HG03060 (cell line): ENCODE data around the gene ELK3.
"Not testable (repeated sequence)": the region's sequence is repeated elsewhere in the genome, so short reads cannot be mapped to it uniquely, and the experiment has no call there.

Experiments
- ATAC-seq: cut with Tn5 transposase; IDR thresholded peaks from one replicate; pipeline ENCODE4 v1.9.1; 2021; ENCODE audit warnings: low read depth, moderate number of reproducible peaks; ENCODE audit not compliant: unreplicated experiment

Gene ELK3

DNA sequence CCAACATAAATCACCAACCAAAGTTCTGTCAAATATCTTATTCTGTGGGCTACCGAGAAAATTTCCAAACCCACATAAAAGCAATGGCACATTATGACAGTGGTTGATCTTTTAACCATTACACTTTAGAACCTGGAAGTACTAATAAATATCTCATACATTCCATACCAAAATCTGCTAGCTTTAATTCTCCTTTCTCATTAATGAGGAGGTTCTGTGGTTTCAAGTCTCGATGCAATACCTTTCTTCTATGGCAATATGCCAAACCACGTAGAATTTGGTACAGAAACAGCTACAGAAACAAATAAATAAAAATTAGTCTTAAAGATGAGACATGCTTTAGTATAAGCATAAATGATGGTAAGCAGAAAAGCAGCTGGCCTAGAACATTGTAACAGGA is 100.7 kb downstream of the ELK3 start:
- ATAC-seq, result no peak

DNA sequence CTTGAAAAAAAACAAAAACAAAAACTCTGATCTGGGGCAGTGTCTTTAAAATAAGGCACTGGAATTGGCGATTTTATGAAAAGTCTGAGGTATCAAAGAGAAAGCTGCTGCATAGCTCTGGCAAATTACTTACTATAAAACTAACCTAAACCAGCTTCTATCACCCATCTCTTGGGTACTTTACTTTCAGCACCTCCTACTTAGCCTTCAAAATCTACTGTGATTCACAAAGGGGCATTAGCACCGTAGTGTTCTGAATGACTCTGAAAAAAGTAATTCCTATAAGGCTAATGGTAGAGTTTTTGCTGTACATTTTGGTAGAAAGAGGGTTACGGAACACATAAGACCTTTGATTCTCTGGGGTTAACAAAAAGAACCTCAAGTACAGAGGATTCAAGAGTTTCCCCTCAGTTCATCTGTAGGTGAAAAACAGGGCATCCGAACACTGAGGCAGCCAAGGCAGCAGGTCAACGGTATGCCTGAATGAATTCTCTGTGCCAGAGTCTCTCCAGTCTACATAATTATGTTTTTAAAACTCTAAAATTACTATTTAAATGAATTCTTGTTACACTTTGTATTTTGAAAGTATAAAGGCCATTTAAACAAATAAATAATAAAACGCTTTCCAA is 101.5 kb downstream of the ELK3 start:
- ATAC-seq, result no peak

DNA sequence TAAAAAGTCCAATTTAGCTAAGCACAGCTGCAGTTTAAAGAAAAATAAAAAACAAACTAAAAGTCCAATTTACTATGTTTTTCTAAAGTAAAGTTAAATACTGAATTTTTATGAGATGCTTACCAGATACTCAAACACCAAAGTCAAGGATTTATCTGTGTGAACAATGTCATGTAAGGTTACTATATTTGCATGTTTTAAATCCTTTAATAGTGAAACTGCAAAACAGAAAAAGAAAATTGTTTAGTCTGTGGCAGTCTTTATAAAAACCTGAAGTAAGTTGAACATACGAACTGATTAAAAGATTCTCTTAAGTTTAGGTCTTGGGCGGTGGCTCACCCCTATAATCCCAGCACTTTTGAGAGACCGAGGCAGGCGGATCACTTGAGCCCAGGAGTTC is 103.3 kb downstream of the ELK3 start:
- ATAC-seq, result no peak

DNA sequence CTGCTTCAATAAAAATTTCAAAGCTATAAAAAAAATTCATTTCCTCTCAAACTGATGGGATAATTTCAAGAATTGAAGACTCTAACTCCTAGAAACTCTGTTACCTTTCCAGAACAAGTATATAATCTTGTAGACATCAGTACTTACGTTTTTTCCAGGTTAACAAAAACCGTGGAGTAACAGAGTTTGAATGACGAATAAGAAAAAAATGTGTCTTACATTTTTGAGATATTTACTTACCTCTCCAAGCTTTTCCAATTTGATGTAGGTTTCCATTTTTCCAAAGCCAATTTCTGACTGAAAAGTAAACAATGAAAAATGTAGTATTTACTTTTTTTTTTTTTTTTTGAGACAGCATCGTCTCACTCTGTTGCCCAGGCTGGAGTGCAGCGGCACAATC is 105.9 kb downstream of the ELK3 start:
- no peak for ATAC-seq

DNA sequence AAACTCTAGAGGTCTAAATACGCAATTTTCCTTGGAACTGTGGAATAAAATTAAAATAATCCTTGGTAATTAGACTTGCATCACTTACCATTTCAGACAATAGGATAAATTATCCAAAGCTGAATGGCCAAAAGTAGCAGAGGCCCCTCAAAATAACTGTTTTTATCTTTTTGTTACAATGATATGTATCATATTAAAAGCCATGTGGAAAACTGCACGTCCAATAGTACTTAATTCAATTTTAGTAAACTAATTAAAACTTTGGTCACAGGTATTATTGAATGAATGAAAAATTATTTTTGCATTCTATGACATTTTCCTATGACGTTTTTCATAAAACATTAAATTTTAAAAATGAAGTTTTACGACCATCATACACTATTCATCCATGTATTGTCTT is 107.6 kb downstream of the ELK3 start:
- ATAC-seq, result no peak

DNA sequence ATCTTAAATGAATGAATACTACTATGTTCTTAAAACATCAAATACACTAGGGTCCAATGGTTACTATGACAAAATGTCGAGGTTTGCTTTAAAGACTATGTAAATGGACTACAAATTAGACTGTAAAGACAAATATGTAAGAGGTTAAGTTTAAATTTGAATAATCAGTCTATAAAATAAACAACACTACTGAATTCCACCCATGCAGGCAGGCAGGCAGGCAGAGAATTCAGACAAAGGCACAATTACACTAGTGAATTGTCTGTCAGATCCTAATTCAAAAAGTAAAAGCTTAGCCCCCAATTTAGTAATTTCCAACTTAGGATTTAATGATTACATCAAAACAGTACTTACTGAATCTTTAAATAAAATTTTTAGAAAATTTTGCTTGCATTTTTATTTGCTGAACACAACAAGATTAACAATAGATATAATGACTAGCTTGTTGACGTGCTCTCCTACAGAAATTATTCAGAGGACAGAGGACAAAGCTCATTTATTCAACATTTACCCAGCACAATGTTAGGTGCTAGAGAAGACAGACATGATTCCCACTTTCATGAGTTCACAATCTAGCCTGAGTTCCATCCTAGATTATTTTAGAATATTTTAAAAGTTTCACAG is 108.6 kb downstream of the ELK3 start:
- no peak for ATAC-seq

DNA sequence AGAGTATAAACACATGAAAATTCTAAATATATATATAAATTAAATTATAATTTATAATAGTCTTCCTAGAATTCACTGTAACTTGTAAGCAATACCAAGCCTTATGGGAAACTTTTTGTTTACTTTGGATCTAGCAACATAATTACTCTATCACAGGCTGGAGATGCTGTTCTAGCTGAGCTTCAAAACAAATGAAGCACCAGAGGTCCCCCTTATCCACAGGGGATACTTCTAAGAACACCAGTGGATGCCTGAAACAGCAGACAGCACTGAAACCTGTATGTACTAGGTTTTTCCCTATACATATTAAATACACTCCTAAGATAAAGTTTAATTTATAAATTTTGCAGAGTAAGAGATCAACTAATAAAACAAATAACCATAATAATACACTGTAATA is 109.5 kb downstream of the ELK3 start:
- ATAC-seq, result no peak

DNA sequence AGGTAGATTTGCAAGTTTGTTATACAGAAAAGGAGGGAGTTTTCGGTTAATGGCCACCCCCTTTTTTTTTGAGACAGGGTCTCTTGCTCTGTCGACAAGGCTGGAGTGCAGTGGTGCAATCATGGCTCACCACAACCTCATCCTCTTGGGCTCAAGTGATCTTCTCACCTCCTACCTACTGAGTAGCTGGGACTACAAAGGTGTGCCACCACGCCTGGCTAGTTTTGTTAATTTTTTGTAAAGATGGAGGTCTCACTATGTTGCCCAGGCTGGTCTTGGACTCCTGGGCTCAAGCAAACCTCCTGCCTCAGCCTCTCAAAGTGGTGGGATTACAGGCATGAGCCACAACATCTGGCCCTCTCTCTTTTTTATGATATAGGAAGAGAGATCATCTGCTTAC is 111.5 kb downstream of the ELK3 start:
- ATAC-seq, result no peak

DNA sequence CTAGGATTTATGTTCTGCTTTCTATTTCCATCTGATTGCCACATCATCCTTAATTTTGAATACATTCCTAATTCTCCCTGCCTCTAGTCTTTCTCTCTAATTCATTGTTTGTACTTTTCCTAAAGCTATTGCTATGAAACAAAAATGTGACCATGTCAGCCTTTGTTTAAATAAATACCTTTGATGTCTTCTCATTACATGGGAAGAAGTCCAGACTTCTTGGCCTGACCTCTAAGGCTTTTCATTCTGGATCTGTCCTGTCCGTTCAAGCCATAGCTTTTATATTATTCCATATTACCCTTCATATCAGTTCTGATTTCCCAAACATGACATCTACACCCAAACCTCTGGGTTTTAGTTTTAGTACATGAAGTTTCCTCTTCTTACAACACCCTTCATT is 114.7 kb downstream of the ELK3 start:
- no peak for ATAC-seq

DNA sequence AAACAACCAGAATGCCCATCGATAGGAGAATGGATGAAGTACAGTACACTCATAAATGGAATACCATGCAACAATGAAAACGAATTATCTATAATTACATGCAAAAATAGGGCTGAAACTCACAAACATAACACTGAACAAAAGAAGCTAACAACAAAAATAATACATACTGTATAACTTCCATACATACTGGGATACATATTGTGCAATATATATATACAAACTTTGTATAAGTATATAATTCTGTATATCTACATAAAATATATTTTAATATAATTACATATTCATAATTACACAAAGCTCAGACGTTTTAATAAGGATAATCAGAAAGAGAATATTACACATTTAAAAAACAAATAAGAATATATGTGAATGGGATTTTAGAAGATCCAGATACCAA is 115.9 kb downstream of the ELK3 start:
- no peak for ATAC-seq

DNA sequence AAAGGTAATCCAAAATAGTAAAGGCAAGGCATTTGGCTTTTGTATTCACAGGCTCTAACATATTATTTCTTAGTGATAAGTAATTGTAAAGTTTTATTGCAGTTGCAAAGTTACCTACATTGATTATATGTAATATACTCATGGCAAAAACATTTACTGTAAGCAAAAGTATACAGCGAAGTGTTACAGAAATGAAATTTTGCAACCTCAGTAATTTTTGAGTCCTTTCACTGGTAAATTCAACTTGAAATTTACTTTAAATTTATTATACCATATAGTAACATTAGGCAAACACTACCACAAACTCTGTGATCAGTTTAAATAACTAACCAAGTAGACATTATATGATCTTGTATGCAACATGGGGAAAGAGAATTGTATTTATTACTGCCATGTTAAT is 117.0 kb downstream of the ELK3 start:
- ATAC-seq, result no peak

DNA sequence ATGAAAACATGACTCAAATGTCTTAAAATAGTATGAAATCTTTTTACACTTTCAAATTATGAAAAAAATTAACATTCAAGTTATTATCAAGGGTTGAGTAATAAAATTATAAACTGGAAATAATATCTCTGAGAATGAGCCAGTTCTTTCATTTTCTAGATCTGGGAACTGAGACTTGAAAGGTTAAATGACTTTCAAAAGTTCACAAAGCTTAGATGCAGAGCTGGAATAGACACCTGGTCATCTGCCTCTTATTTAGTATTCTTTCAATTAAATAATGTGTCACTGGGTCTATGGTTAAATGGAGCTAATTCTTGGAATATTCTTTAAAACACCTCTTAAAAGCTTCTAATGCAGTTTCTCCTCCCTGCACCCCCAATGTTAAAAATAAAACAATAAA is 119.4 kb downstream of the ELK3 start:
- no peak for ATAC-seq

DNA sequence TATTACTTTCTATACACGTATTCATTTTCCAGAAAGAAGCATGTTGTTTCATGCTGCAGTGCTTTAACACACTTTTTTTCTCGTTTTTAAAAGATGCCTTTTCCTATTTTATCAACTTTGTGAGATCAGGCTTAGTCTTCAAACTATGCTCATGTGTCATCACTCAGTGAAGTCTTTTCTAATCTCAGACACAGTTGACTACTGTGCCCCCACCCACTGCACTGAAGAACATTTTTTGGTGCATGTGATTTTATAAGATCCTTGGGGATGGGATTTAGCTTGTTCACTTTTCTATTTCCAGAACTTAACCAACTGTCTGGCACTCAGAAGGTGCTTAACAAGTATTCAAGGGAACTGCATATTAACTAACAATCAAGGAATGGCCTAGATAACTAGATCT is 120.5 kb downstream of the ELK3 start:
- no peak for ATAC-seq

DNA sequence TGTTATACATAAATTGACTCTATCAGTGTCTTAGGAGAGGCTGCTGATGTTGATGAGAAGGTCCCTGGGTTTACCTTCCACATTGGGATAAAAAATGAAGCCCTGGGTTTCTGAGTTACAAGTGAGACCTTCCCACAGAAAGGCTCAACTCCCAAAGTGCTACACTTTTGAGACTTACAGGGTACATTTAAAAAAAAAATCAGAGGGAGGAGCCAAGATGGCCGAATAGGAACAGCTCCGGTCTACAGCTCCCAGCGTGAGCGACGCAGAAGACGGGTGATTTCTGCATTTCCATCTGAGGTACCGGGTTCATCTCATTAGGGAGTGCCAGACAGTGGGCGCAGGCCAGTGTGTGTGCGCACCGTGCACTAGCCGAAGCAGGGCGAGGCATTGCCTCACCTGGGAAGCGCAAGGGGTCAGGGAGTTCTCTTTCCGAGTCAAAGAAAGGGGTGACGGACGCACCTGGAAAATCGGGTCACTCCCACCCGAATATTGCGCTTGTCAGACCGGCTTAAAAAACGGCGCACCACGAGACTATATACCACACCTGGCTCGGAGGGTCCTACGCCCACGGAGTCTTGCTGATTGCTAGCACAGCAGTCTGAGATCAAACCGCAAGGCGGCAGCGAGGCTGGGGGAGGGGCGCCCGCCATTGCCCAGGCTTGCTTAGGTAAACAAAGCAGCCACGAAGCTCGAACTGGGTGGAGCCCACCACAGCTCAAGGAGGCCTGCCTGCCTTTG is 121.7 kb downstream of the ELK3 start:
- ATAC-seq, result not testable (repeated sequence)

DNA sequence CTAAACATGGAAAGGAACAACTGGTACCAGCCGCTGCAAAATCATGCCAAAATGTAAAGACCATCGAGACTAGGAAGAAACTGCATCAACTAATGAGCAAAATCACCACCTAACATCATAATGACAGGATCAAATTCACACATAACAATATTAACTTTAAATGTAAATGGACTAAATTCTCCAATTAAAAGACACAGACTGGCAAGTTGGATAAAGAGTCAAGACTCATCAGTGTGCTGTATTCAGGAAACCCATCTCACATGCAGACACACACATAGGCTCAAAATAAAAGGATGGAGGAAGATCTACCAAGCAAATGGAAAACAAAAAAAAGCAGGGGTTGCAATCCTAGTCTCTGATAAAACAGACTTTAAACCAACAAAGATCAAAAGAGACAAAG is 123.6 kb downstream of the ELK3 start:
- not testable (repeated sequence) for ATAC-seq
